DMS153 (cell line): ENCODE data around the gene GMDS.

Experiments used
- DNase-seq: peaks from one replicate; lab custom pipeline; 2025; lab: John Stamatoyannopoulos, UW

Gene GMDS

GRCh38 chr6:2099870-2100269 lies 145.5 kb downstream of the GMDS start:
- no peak for DNase-seq

DNA sequence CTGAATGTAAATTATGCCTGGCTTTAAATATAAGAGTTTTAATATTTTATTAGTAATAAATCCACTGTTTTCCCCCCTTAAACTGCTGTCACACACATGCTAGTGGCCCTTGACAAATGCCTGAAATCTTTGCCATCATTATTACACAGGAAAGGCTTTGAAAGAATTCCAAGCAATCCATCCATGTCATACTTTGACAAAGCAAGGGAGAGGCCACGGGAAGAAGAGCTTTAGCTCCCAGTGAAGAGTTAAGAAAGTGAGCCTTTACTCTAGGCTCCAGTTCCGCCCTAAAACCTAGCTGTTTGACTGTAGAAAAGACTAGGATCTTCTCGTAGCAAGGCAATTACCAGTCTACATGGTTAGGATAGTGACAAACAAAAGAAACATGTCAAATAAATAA lies 147.9 kb downstream of the GMDS start:
- no peak for DNase-seq

- DNase-seq: no peak
Observed at GRCh38 chr6:2094642-2095041, 150.8 kb downstream of the GMDS start.

DNA sequence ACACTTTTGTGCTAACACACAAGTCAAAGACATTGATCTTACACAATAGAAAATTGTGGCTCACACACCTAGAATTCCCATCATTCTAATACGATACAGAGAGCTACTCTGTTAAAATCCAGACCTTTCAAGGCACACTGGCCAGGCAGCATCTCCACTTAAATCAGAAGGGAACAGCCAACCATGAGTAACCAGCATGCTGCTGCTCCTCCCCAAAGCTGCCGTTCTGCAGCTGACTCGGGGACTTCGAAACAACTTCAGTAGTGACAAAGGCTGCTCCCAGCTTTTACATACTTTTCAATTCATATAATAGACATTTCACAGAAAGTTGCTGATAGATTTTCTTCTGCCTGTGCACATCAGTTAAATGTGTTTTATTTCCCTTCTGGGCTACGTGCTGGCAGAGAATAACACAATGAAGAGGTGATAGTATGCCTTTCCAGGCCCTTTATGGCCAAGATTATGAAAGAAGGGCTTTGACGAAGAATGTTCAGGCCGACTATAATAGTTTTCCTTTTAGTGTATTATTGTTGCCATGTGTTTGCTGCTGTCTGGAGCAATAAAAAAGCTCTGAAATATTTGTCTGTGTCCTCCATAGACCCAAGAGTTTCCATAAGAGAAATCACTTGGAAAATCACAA lies 159.0 kb downstream of the GMDS start:
- no peak for DNase-seq

GRCh38 chr6:2085657-2086056 lies 159.7 kb downstream of the GMDS start:
- DNase-seq: no peak

GRCh38 chr6:2081155-2082138 lies 164.0 kb downstream of the GMDS start:
- DNase-seq: no peak

DNA sequence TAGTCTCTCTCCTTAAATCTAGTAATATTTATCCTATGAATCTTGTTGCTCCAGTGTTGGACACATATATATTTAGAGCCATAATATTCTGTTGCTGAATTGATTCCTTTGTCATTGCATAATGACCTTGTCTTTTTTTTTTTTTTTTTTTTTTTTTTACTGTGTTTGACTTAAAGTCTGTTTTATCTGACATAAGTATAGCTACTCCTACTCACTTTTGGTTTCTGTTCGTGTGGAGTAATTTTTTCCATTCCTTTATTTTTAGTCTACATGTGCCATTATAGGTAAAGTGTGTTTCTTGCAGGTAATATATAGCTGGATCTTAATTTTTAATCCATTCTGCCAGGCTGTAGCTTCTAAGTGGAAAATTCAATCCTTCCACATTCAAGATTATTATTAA lies 166.5 kb downstream of the GMDS start:
- no peak for DNase-seq

- DNase-seq: no peak
Observed at GRCh38 chr6:2077826-2078225, 167.6 kb downstream of the GMDS start.

GRCh38 chr6:2073476-2073875 lies 171.9 kb downstream of the GMDS start:
- no peak for DNase-seq

GRCh38 chr6:2072453-2072852 lies 173.0 kb downstream of the GMDS start:
- no peak for DNase-seq

- DNase-seq: peak; percentile 4
Observed at GRCh38 chr6:2063547-2063946, 181.9 kb downstream of the GMDS start.

DNA sequence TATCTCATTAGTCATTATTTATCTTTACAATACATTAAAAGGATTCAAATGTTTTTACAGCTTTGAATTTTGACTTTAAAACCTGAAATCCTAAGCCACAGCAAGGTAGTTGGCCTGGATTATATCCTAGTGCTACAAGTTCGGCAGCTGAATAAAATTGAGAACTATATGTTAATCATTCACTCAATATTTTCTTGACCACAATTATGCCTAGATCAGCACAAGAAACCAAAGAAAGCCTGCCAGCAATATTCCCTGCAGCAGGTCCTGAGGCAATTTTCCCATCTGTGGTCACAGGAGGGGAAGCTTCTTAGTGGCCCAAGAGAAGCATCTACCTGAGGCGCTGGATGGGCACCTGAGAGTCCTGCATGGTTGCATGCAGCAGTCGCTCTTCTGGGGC lies 183.5 kb downstream of the GMDS start:
- DNase-seq: no peak

DNA sequence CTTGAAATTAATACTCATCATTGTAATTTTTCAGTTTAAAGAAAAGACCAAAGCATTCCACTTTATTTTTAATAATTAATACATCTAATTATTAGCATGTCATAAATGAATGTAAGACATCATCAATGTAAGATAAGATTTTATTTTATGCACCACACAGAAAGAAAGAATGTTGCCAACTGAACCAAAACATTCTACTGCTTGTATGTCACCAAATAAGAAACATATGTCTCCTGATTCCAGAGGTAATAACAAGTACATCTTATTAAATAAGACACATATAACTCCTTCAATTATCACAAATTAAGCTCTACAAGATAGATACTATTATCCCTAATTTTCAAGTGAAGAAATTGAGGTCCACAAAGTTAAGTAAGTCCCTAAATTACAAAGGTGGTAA lies 189.5 kb downstream of the GMDS start:
- DNase-seq: no peak

DNA sequence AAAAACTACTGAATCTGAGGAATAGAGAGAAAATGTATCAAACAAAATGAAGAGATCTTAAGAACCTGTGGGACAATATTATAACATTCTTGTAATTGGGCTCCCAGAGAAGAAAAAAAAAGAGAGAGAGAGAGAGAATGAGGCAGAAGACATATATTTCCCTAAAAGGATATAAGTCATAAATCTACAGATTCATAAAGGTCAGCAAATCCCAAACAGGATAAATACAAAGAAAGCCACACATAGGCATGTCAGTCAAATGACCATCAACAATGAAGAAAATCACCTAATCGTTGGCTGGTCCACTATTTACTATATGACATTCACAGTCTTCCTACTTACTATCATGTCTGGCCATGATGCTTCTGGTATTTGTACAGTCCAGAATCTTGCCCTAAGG lies 190.3 kb downstream of the GMDS start:
- no peak for DNase-seq

- no peak for DNase-seq
Observed at GRCh38 chr6:2054516-2055067, 190.8 kb downstream of the GMDS start.

GRCh38 chr6:2053691-2054090 lies 191.7 kb downstream of the GMDS start:
- no peak for DNase-seq

DNA sequence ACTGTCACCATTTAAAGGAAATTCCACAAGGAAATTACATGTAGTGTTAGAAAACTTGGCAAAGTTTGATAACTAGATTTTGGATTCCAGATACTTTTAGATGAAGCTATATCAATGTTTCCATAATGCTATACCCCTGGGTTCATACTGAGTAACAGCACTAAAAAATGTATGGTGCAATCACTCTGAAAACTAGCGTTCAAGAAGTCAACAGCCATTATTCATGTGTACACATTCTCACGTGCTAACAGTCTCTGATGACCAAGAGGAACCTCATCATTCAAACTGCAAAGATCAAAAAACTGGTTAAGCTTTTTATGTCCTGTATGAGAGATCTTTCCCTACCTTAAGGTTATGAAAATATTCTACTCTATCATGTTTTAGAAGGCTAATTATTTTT lies 197.6 kb downstream of the GMDS start:
- DNase-seq: no peak

DNA sequence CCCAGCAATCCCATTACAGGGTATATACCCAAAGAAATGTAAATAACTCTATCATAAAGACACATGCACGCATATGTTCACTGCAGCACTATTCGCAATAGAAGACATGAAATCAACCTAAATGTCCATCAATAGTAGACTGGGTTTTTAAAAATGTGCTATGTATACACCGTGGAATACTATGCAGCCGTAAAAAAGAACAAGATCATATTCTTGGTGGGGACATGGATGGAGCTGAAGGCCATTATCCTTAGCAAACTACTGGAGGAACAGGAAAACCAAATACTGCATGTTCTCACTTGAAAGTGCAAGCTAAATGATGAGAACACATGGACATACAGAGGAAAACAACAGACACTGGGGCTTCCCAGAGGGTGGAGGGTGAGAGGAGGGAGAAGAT lies 201.2 kb downstream of the GMDS start:
- no peak for DNase-seq

DNA sequence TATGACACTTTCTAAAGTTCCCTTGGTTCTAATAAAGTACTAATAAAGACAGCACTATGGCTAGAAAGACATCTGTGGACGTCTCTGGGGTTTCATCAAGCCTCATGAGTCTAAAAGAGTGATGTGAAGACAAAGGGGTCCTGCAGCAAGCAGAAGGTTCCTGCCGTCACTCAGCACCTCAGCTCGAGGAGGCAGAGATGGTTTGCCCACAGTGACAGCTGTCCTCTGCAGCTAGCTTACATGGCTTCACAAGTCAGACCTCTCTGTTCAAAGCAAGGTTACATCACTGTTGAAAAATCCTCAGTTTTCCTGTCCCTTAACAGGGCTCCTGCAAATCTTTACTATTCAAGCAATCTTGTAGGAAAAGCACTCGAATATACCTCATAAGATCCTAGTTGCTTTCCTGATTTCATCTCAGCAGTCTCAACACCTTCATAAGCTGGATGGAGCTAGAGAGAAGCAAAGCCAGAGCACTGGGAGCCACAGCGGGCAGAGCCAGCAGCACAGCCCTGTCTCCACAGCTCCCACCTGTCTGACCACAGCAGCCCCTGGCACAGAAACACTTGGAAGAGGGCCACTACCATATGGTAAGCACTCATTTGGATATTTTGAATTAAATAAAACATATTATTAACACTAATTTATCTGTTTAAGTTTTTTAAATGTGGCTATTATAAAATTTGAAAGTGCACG lies 202.3 kb downstream of the GMDS start:
- no peak for DNase-seq

GRCh38 chr6:2038092-2038491 lies 207.3 kb downstream of the GMDS start:
- DNase-seq: peak; percentile 4

- no peak for DNase-seq
Observed at GRCh38 chr6:2037237-2037926, 208.0 kb downstream of the GMDS start.

- no peak for DNase-seq
Observed at GRCh38 chr6:2036710-2037023, 208.7 kb downstream of the GMDS start.
